Measurements from ENCODE around the gene F10. TPM values are rescaled to one million over a fixed set of nuclear protein-coding genes. Genes with fewer than 3 reads are reported as not detected.
"Not testable (repeated sequence)": the region's sequence is repeated elsewhere in the genome, so short reads cannot be mapped to it uniquely, and the experiment has no call there.

The F10 gene
- total RNA-seq, 2 experiments from 2014 or later: not detected

DNA sequence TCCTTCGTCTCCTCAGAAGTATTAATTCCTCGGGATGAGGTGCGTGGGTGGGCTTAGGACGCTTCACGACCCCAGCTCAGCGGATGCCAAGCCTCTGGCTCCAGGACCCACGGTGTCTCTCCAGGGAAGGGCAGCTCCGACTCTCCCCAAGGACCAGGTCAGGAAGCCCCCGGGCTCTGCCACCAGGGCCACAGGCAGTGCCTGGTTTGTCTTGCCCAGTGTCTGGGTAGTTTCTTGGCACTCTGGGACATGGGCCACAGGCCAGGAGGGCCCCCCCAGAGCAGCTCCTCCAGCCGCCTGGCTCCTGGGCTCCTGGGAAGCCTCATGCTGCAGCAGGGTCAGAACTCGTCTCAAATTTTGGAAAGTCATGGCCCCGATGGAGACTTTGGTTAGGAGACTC is 38.4 kb downstream of the F10 start:
- no TSS peak for BruUV-seq (replicated peaks)
- TF ChIP-seq, protein P1, sequence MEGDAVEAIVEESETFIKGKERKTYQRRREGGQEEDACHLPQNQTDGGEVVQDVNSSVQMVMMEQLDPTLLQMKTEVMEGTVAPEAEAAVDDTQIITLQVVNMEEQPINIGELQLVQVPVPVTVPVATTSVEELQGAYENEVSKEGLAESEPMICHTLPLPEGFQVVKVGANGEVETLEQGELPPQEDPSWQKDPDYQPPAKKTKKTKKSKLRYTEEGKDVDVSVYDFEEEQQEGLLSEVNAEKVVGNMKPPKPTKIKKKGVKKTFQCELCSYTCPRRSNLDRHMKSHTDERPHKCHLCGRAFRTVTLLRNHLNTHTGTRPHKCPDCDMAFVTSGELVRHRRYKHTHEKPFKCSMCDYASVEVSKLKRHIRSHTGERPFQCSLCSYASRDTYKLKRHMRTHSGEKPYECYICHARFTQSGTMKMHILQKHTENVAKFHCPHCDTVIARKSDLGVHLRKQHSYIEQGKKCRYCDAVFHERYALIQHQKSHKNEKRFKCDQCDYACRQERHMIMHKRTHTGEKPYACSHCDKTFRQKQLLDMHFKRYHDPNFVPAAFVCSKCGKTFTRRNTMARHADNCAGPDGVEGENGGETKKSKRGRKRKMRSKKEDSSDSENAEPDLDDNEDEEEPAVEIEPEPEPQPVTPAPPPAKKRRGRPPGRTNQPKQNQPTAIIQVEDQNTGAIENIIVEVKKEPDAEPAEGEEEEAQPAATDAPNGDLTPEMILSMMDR (conservative IDR thresholded peaks at IDR 0.05; ENCODE audit: low read length): no peak
- no peak for TF ChIP-seq EZH2phosphoT487 (IDR thresholded peaks at IDR 0.05; ENCODE audit: borderline replicate concordance, low read depth, low read length)
- Histone ChIP-seq H3K9me2 (ENCODE audit: insufficient read depth, low read length) (no peaks in the 10 kb centered on the region), H3K27ac (ENCODE audit: low read depth, low read length, poor library complexity, severe bottlenecking) (no peak overlapping the region), H3K9me3 (ENCODE audit: low read length) (no peaks in the 10 kb centered on the region), H3K4me1 (ENCODE audit: insufficient read depth, low read length, poor library complexity, severe bottlenecking) (no peaks in the 10 kb centered on the region), H2AFZ (ENCODE audit: low read length) (no peak overlapping the region), H3K36me3 (ENCODE audit: insufficient read depth, low read length) (no peaks in the 10 kb centered on the region), H3K4me3 (ENCODE audit: low read depth, low read length, poor library complexity, severe bottlenecking) (no peak overlapping the region), H4K20me1 (ENCODE audit: insufficient read depth, low read length) (no peaks in the 10 kb centered on the region), H3K4me2 (ENCODE audit: low read length) (no peak overlapping the region), H3K79me2 (ENCODE audit: insufficient read depth, low read depth, low read length) (no peaks in the 10 kb centered on the region)
- CTCF ChIA-PET (ENCODE audit: unreplicated experiment): no interaction called here
- intact Hi-C loops (cut with micrococcal nuclease; ENCODE audit: unreplicated experiment): no loop called here
- no peak for DNase-seq (ENCODE audit: low spot score)
- POLR2A ChIA-PET: no interaction called here

DNA sequence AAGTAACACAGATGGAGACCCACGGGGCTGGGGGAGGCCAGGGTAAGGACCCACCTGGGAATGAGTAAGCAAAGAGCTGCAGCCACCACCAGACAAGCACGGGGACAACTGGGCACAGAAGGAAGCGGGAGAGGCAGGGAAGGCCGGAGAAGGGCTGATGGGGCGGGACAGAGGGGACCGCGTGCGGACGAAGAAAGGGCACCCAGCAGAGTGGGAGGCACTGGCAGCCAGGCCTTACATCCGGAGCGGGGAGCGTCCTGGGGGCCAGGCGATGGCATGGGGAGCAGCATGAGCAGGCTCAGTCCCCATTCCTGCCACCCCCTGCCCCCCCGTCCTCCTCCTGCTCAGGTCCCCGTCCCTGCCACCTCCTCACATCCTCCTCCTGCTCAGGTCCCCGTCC is 38.8 kb downstream of the F10 start:
- Histone ChIP-seq H2AFZ (ENCODE audit: low read length) (no peak overlapping the region), H3K4me3 (ENCODE audit: low read depth, low read length, poor library complexity, severe bottlenecking) (no peak overlapping the region), H3K9me2 (ENCODE audit: insufficient read depth, low read length) (no peaks in the 10 kb centered on the region), H3K4me1 (ENCODE audit: insufficient read depth, low read length, poor library complexity, severe bottlenecking) (no peaks in the 10 kb centered on the region), H3K36me3 (ENCODE audit: insufficient read depth, low read length) (no peaks in the 10 kb centered on the region), H3K79me2 (ENCODE audit: insufficient read depth, low read depth, low read length) (no peaks in the 10 kb centered on the region), H3K4me2 (ENCODE audit: low read length) (no peak overlapping the region), H4K20me1 (ENCODE audit: insufficient read depth, low read length) (no peaks in the 10 kb centered on the region), H3K27ac (ENCODE audit: low read depth, low read length, poor library complexity, severe bottlenecking) (no peak overlapping the region), H3K9me3 (ENCODE audit: low read length) (no peaks in the 10 kb centered on the region)
- ChIA-PET POLR2A (no interaction called here), CTCF (ENCODE audit: unreplicated experiment) (no interaction called here)
- no peak for DNase-seq (ENCODE audit: low spot score)
- no TSS peak for BruUV-seq (replicated peaks)
- TF ChIP-seq, protein P1 (conservative IDR thresholded peaks at IDR 0.05; ENCODE audit: low read length): no peak
- TF ChIP-seq EZH2phosphoT487 (IDR thresholded peaks at IDR 0.05; ENCODE audit: borderline replicate concordance, low read depth, low read length): no peak
- intact Hi-C loops (cut with micrococcal nuclease; ENCODE audit: unreplicated experiment): no loop called here

DNA sequence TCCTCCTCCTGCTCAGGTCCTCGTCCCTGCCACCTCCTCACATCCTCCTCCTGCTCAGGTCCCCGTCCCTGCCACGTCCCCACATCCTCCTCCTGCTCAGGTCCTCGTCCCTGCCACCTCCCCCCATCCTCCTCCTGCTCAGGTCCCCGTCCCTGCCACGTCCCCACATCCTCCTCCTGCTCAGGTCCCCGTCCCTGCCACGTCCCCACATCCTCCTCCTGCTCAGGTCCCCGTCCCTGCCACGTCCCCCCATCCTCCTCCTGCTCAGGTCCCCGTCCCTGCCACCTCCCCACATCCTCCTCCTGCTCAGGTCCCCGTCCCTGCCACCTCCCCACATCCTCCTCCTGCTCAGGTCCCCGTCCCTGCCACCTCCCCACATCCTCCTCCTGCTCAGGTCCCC is 39.4 kb downstream of the F10 start:
- H3K9me3 ChIP-seq (ENCODE audit: low read length); H3K4me2 ChIP-seq (ENCODE audit: low read length); intact Hi-C loops (cut with micrococcal nuclease; ENCODE audit: unreplicated experiment); DNase-seq (ENCODE audit: low spot score); H4K20me1 ChIP-seq (ENCODE audit: insufficient read depth, low read length); POLR2A ChIA-PET; H3K36me3 ChIP-seq (ENCODE audit: insufficient read depth, low read length); BruUV-seq (replicated peaks); H3K79me2 ChIP-seq (ENCODE audit: insufficient read depth, low read depth, low read length); H3K4me3 ChIP-seq (ENCODE audit: low read depth, low read length, poor library complexity, severe bottlenecking); H3K9me2 ChIP-seq (ENCODE audit: insufficient read depth, low read length); H2AFZ ChIP-seq (ENCODE audit: low read length); H3K27ac ChIP-seq (ENCODE audit: low read depth, low read length, poor library complexity, severe bottlenecking); CTCF ChIA-PET (ENCODE audit: unreplicated experiment); H3K4me1 ChIP-seq (ENCODE audit: insufficient read depth, low read length, poor library complexity, severe bottlenecking): not testable (repeated sequence)

All from OCI-LY7 (cell line).